ENCODE results near the gene KDM4B.
A peak's percentile ranks its signal among the peaks of the same experiment; 100 is the strongest.

The KDM4B gene

GRCh38 chr19:5119297-5119998, 150.5 kb downstream of the KDM4B start:
- no peak for DNase-seq (ENCODE audit: low read depth in 2 of 3, low spot score in 2 of 3)

GRCh38 chr19:5120321-5120720, 151.4 kb downstream of the KDM4B start:
- DNase-seq (ENCODE audit: low read depth in 2 of 3, low spot score in 2 of 3) = no peak

GRCh38 chr19:5120833-5121232, 151.9 kb downstream of the KDM4B start:
- no peak for DNase-seq (ENCODE audit: low read depth in 2 of 3, low spot score in 2 of 3)

- no peak for DNase-seq (ENCODE audit: low read depth in 2 of 3, low spot score in 2 of 3)
Observed at GRCh38 chr19:5121266-5122120, 152.6 kb downstream of the KDM4B start.

- DNase-seq (ENCODE audit: low read depth in 2 of 3, low spot score in 2 of 3) = no peak
Observed at GRCh38 chr19:5122121-5122400, 153.1 kb downstream of the KDM4B start.

GRCh38 chr19:5122671-5123409, 153.9 kb downstream of the KDM4B start:
- no peak for DNase-seq (ENCODE audit: low read depth in 2 of 3, low spot score in 2 of 3)

GRCh38 chr19:5123646-5124045, 154.7 kb downstream of the KDM4B start:
- DNase-seq (ENCODE audit: low read depth in 2 of 3, low spot score in 2 of 3) = no peak

GRCh38 chr19:5124111-5124855, 155.4 kb downstream of the KDM4B start:
- DNase-seq (ENCODE audit: low read depth in 2 of 3, low spot score in 2 of 3) = no peak

GRCh38 chr19:5125376-5125775, 156.5 kb downstream of the KDM4B start:
- DNase-seq (ENCODE audit: low read depth in 2 of 3, low spot score in 2 of 3) = no peak

GRCh38 chr19:5125797-5126497, 157.0 kb downstream of the KDM4B start:
- DNase-seq (ENCODE audit: low read depth in 2 of 3, low spot score in 2 of 3) = no peak

GRCh38 chr19:5126498-5127223, 157.7 kb downstream of the KDM4B start:
- no peak for DNase-seq (ENCODE audit: low read depth in 2 of 3, low spot score in 2 of 3)

- DNase-seq (ENCODE audit: low read depth in 2 of 3, low spot score in 2 of 3) = no peak
Observed at GRCh38 chr19:5127717-5128116, 158.8 kb downstream of the KDM4B start.

GRCh38 chr19:5128251-5128935, 159.5 kb downstream of the KDM4B start:
- DNase-seq (ENCODE audit: low read depth in 2 of 3, low spot score in 2 of 3) = no peak

- DNase-seq (ENCODE audit: low read depth in 2 of 3, low spot score in 2 of 3) = no peak
Observed at GRCh38 chr19:5128936-5129389, 160.1 kb downstream of the KDM4B start.

GRCh38 chr19:5129691-5130090, 160.8 kb downstream of the KDM4B start:
- DNase-seq (ENCODE audit: low read depth in 2 of 3, low spot score in 2 of 3) = no peak

- DNase-seq (ENCODE audit: low read depth in 2 of 3, low spot score in 2 of 3) = peak in 1 of 3 experiments; percentile 25
Observed at GRCh38 chr19:5130371-5131030, 161.6 kb downstream of the KDM4B start.

- no peak for DNase-seq (ENCODE audit: low read depth in 2 of 3, low spot score in 2 of 3)
Observed at GRCh38 chr19:5131031-5131505, 162.2 kb downstream of the KDM4B start.

GRCh38 chr19:5131506-5132205, 162.7 kb downstream of the KDM4B start:
- no peak for DNase-seq (ENCODE audit: low read depth in 2 of 3, low spot score in 2 of 3)
